Kidney capillary endothelial cell (primary cell): ENCODE results near the gene FSIP2.

Source experiments
- DNase-seq: peaks from one replicate; pipeline ENCODE4 v3.0.0-alpha.2; 2018; ENCODE audit warnings: low spot score

The FSIP2 gene, protein sequence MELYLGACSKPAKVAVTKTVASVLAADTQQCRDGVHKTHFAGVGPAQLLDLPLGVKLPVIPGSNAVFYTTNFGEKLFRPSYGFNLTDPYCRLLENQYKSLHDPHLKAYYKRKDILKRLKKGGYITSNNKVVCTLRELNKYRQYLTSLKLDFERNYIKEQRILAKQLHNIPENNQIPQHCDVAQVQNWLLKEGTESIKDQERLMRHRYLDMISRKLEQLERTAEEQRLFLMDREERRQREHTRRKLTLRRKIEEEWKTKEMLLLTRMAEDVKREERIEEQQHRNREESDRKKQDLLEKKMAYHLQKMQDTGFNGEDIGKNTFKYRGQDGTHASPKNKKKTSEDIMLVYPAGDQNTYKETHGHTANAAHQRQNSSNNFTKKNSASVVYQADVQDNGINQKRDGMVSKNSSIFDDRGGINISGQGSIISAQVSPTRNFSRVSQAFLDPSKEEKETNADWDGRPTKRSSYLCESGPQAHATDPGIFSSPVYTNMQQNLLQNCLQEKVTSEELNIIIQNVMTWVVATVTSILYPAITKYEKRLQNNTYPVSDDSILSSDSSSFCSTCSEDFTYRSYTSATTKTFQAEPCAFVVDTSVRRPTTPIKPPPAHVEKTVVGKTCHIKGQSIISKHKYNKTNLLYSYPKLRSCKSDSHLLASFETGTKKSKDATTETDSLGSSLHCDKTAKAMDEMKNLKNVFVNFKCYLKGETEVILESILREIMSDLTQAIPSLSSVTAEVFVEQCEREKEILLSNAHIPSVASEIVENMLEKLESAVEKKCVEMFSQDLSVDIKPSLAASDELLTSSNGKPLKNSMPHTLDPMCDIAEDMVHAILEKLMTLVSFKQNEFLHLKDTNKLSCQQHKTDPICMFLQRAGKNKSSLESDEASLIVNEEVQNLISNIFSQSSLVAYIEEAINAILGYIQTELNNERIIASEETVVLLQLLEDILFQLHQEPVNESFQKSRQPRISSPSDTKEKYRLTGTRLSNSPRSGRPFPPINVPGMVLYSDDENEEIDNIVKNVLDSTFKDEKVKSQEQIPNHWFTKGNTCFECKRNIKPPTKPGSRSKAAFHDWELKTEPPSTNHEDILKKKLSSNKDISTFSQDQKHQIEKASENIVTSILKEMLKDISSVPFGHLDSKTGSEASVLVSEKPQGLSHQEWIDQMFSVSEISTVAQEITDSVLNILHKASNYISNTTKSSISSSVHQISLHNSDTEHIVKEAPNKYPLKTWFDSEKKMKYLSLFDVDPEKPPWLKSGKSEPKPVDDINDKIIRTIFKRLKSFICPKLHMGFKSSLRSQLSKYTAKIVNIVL (N-terminal part only)

DNA sequence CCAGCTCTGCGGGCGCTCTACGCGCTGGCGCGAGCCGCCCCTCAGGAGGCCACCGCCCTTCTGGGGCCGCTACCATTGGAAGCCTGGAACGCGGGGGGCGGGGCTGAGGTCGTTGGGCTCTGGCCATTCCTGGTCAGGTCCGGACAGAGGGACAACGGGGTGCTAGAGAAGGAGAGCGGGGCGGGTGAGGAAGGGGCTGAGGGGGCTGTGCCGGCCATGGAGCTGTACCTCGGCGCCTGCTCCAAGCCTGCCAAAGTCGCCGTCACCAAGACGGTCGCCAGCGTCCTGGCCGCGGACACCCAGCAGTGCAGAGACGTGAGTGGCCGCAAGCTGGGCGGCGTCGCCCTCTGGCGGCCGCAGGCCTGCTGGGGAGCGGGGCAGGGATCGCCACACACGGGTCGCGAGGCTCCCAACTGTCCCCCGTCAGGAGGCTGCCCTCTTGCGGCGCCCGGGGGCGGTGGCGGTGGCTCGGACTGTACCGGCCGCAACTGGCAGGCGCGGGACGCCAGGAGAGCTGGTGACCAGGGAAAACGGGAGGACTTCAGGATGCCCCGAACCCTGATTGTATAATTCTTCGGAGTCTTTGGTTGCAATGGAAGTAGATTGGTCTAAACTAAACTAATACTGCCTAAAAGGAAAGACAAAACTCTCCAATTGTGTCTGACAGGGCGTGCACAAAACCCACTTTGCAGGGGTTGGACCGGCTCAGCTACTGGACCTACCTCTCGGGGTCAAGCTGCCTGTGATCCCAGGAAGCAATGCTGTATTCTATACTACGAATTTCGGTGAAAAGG lies at the start of gene FSIP2:
Gene FSIP2, plus strand, starts transcription at position 126 of the 794 bp plus-strand sequence. Its CDS starts 91 bp downstream, at position 217.
- peak; percentile 87 for DNase-seq

DNA sequence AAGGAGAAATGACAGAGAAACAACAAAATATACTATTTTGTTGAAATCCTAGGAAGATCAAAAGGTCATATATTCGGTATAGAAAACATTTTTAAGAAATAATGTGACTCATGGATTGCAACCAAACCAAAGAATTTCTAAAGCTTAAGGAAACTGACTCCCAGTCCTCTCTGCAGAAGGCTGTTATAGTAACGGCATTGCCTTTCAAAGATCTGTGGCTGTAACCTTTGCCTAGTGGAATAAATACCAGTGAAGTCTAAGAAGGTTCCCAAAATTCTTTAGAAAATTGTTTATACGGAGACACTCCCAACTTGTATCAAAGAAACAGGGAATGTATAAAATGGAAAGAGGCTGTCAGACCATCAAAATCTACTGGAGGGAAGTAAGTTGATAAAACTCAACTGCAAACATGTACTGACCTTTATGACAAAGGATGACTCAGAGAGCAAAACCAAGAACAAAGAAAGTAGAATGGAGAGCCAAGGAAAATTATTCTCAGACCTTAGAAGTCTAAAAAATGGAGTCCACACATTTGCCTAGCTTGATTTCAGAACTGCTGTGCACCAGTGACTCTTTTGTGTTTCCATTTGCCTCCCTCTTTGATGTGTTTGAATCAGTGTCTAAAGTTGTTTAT lies 48.6 kb upstream of the FSIP2 start:
- DNase-seq = no peak

DNA sequence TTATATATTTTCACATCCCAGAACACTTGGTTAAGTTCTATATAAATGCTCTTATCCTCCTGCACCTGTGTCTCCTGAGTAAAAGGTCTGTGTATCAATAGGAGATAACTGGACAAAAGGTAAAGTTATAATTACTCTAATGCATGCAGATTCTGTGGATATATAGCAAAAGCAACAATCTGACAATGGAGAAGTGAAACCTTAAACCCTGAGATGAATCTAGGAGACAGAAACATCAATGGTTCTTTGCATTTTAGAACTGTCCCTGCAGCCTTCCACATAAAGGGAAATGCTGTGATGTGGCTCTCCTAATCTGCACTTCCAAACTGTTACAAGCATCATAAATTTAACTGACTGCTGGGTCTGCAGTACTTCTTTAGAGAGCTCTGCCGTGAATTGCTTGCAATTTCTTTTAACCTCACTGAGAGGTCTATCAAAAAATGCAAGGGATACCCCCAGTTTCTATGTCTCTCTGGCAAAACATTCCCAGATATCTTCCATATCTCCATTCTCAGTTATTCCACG lies 42.8 kb upstream of the FSIP2 start:
- DNase-seq = no peak

DNA sequence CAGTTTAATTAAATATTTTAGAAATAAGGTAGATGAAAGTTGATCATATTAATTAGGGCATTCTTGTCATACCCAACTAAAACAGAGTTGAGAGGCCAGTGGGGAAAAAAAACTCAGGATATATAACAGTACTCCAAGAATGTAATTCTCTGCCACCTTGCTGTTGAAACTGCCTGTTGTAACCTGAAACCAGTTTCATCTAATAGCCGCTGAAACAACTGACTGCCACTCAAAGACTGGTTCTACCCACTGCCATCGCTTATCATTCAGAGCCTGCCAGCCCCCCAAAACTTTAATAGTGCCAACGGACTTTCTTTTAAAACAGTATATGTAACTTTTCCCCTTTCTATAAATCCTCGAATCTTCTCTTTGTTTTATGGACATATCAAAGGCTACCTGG lies 37.7 kb upstream of the FSIP2 start:
- no peak for DNase-seq

DNA sequence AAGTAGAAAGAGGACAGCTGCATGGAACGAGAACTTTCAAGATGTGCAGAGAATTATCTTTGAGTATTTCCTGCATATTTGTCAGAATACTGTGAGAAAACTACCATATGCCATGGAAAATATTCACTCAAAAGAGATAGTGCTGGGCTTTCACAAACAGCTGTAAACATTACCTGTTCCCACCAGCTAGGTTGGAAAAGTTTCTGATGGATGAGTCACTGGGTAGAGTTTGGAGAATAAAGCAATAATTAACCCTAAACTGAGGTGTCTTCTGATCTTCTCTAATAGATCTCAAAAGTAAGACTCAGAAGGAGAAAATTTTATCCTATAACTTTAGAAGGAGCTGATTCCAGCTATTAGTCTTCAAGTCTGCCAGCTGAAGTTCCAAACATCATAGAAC lies 3.9 kb upstream of the FSIP2 start:
- DNase-seq = no peak

DNA sequence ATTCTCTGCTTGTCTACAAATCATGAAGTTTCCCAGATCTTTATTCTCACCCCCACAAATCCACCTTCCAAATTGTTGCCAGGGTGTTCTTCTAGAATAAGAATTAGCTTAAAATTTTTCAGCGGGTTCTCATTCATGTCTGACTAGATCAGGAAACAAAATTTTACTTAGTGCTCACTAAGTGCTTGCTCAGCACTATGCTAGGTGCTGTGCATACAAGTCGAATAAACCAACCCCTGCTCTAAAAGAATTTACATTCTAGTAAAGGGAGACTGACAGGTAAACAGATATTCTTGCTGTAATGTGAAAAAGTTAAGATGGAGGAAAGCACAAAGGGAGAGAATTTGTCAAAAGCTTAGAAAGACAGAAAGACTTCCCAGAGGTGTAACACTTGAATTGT lies 2.4 kb upstream of the FSIP2 start:
- DNase-seq = no peak

DNA sequence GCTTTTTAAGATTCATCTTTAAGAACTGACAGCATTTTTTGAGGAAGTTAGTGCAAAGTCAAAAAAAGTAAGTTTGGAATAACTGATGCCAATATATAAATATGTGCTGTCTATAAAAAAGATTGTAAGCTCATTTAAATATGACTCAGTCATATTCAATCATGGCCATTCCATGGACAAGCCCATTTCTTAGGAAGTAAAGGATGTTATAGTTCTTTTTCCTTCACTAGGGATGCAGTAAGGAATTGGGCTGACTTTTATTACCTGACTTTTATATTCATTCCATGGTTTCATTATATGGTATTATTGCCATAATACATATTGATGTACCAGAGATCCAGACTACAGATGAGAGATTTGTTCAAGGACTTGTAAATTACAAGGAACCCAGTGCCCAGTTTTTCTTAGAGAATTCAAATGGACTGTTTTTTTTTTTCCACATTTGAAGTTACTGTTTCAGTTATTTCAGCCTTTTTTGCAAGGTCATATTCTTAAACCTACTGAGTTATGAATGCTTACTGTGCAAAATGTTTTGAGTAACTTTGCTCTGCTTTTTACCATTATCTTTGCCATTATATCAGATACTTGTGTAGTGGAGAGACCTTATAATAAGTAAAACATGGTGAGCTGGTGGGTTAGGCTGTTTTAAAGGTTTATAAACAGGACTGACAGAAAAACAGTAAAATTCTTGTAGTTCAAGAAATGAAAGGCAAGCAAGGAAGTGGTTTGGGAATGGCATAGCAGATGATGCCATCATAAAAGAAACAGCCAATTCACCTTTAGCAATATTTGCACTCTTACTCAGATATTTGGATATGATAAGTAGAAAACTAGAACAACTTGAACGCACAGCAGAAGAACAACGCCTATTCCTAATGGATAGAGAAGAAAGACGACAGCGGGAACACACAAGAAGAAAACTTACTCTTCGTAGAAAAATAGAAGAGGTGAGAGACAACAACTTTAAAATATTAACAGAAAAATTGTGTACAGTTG lies 7.6 kb downstream of the FSIP2 start:
- DNase-seq = no peak

DNA sequence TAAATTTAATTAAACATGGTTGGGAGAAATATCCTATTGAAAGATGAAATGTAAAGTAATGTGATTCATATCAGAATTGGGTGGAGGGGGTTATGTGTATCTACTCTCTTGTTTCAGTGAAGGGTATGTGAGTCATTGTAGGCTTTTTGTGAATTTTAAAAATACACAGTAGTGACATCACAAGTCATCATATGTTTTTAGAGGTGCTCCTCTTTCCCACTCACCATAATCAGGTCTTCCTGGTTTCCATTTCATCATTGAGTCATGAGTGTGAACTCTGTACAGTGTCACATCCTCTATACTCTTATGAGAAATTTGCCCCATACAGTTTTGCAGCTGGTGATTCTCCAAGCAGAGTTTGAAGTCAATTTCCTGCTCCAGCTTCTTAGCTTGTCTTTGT lies 18.8 kb downstream of the FSIP2 start:
- DNase-seq = peak; percentile 3

DNA sequence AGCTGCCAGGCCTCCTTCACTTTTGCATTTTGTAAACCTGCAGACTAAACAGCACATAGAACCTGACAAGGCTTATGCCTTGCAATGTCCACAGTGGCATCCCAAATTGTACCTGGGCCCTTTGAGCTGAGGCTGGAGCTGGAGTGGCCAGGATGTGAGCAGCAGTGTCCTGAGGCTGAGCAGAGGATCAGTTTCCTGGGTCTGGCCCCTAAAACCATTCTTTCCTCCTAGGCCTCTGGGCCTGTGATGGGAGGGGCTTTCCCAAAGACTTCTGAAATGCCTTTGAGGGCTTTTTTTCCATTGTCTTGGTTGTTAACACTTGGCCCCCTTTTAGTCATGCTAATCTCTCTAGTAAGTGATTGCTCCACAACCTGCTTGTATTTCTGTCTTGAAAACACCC lies 32.8 kb downstream of the FSIP2 start:
- no peak for DNase-seq

DNA sequence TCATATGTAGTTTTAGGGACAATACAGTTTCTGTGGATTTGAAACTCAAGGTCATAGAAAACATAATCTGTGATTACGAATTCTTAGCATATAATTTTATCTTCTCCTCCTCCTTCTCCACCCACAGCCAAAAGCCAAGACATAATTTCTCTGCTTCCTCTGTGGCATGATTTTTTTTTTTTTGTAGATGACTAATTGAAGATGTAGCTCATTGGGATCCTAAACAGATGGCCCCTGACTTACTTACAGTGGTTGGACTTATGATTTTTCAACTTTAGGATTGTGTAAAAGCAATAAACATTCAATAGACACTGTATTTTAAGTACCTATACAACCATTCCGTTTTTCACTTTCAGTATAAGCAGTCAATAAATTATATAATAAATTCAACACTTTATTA lies 42.3 kb downstream of the FSIP2 start:
- DNase-seq = no peak

DNA sequence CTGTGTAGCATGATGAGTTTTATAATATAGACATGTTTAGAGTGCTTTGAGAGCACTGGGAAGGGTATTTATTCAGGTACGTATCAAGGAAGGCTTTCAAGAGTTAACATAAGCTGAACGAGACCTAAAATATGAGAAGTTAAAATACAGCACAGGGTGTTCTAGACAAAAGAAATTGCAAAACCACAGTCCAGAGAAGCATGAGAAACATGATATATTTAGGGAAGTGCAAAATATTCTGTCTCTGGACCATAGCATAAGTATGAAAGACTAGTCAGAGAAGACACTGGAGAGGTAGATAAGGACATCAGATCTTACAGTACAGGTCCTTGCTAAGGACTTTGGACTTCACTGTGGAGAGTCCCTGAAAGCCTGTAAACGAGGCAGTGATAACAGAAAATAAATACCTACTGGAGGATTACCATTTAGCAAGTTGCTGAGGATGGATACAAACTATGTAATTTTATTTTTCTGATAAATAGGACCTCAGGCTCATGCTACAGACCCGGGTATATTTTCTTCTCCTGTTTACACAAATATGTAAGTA lies 43.7 kb downstream of the FSIP2 start:
- no peak for DNase-seq

DNA sequence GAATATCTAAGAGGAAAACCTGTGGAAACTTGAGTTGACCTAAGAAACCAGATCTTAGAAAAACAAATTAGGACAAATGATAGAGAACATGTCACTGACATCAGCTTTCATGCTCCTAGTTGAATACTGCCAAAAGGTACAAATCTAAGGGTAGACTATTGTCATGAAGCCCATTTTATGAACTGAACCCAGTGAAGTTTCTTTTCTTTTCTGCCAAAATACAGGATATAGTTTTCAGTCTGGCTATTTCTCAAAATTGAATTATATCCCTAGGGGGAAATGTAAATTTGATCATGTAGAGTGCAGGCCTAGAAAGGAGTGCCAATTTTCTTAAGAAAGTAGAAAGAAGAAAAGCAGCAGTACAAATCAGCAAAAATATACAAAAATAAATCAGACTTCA lies 46.6 kb downstream of the FSIP2 start:
- DNase-seq = no peak

DNA sequence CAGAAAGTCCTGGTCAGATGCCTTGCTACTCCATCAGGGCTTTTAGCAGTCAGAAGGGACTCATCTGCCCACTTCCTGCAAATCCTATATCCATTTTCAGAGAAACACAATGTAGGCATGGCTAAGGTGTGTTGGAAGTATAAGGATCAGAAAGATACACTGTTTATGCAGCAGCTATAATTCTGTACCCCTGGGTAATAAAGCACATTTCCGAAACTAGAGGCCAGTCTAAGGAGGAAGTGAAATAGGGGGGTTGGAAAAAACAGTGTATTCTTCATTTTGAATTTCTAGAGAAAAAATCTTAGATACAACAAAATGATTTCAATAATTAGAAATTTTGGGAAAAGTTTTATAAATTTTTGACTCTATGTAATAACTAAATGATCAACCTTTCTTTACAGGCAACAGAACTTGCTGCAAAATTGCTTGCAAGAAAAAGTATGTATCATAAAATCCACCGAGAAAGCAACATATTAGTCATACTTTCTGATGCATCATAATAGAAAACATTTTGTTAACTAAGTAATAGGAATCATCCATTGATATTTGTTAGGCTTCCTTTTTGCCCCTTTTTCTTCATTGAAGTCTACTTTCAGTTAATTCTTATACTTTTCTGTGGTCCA lies 47.4 kb downstream of the FSIP2 start:
- no peak for DNase-seq

DNA sequence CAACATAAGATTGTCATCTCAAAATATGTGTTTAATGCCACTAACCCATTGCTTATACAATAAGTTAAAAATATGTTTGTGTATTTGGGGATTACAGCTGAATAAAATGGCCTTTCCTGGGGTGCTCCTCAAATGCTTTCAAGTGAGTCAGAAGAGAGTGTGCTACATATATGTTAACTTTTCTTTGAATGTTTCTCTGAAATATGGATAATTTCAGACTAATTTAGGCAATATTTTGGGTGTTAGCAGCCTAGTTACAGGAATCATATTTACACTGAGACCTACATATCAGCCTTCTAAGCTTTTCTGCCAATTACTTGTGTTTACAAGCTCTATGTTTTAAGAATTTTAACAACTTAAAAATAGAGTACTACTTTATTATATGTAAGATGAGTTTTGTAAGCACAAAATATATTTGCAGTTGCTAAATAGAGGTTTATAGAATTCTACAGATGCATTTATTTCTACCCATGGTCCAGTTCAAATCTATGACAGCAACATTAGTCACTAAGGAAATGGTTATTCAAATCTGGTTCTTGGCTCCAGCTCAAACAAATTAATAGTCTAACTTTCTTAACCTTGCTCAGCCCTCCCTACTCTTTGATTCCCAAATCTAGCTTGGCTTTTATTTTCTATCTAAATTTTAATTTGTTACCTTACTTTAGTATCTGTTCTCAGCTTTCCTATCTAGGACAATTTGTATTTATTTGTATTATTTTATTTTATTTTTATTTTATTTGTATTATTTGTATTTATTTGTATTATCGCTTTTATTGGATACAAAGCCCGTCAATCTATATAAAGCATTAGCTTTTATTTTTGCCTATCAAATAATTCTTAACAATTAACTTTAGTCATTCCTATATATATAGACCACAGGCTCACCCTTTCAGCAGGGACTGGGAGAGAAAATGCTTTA lies 48.9 kb downstream of the FSIP2 start:
- DNase-seq = peak; percentile 38

DNA sequence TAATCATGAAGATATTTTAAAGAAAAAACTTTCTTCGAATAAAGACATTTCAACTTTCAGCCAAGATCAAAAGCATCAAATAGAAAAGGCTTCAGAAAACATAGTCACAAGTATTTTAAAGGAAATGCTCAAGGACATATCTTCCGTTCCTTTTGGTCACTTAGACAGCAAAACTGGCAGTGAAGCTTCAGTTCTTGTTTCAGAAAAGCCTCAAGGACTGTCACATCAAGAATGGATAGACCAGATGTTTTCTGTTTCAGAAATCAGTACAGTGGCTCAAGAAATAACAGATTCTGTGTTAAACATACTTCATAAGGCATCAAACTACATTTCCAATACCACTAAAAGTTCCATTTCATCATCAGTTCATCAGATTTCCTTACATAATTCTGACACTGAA lies 51.8 kb downstream of the FSIP2 start:
- DNase-seq = no peak

DNA sequence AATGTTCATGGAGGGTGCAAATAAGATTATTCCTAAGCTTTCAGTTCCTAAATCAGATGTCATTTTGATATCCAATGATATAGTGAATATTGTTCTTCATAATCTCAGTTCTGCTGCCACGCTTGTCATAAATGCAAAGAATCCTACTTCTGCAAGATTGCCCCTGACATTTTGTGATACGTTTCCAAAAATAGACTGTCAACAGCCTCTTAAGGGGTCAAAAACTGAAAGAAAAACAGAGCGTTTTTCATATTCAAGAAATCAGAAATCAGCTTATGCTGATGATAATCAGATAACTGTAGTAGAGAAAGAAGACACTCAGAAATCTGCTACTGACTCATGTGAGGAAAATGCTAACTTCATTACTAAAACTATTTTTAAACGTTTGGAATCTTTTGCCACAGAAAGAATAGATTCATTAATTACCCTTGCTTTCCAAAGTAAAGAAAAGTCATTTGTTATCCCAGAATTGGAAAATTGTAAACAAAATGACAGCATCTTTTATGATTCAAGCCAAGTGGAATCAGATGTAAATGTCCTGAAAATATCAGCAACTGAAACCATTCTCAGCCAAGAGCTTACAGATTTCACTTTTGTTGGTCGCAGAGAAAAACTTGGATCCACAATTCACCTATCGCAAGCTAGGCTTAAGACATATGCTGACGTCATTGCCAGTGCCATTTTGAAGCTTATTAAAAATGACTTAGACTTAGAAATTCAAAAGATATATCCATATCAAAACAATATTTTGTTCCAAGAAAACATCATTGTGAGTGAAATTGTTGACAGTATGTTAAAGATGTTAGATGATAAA lies 55.1 kb downstream of the FSIP2 start:
- DNase-seq = no peak

DNA sequence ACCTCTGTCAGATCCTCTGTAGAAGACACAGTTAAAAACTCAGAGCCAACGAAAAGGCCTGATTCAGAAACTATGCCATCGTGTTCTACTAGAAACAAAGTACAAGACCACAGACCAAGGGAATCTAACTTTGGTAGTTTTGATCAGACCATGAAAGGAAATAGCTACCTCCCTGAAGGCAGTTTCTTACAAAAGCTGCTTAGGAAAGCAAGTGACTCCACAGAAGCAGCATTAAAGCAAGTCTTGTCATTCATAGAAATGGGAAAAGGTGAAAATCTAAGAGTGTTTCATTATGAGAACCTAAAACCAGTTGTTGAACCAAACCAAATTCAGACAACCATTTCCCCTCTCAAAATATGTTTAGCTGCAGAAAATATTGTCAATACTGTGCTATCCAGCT lies 58.2 kb downstream of the FSIP2 start:
- DNase-seq = no peak
